ENCODE results near the gene VLDLR.

Gene VLDLR

DNA sequence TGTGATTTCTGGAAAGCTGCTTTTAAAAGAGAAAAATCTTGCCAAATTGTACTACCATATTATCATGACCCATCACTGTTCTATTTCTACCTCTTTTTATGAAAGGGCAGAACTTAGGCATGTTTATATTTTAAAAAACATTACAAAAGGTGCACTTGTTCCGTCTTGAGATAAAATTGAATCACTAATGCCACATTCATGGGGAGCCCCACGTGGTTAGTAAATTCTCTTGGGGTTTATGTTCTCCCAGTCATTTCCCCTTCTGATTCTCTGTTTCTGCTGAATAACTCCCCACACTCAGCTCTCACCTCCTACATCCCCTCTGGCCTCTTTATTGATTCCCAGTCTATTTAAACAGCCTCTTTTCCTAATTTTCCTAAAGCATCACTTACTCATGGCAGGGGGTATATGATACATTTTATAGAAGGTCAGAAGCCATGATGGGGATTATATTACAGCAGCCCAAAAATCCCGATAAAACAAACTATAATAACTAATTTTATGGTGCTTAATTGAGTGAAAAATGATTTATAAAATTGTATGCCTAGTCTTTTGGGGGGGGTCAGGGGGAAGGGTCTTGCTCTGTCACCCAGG, 19.7 kb upstream of the VLDLR start:
- Histone ChIP-seq H3K27me3 (ENCODE audit: control insufficient read depth in 1 of 2, insufficient read depth in 2 of 2, low read length in 2 of 2) (no peaks in the 10 kb centered on the region), H3K9me3 (ENCODE audit: control insufficient read depth in 2 of 2, low read length in 2 of 2) (no peaks in the 10 kb centered on the region), H3K9ac (ENCODE audit: low read length in 2 of 2) (no peak overlapping the region), H3K27ac (ENCODE audit: low read length) (no peak overlapping the region), H3K4me1 (ENCODE audit: control insufficient read depth, insufficient read depth, low read length) (no peaks in the 10 kb centered on the region), H3K36me3 (ENCODE audit: control insufficient read depth in 2 of 2, insufficient read depth in 2 of 2, low read length in 2 of 2) (no peaks in the 10 kb centered on the region), H3K4me3 (ENCODE audit: low read length in 2 of 2) (no peak overlapping the region)

DNA sequence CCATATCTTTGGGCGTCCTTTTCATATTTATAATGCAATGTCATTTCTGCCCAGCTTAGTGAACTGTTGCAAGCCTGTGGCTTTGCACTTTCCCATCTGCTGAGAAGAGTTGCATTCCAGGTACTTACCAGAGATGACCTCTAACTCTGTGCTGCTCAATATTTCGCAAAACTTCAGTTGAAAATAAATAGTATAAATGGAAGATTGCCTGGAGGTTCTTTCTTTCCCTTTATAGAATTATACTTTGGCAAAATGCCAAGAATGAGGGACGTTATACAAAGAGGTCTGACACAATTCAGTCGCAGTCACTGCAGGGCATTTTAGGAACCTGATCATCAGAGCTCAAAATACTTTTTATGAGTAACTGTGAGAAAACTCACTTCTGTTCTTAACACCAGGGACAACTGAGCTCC, 18.9 kb upstream of the VLDLR start:
- Histone ChIP-seq H3K4me3 (ENCODE audit: low read length in 2 of 2) (no peak overlapping the region), H3K36me3 (ENCODE audit: control insufficient read depth in 2 of 2, insufficient read depth in 2 of 2, low read length in 2 of 2) (no peaks in the 10 kb centered on the region), H3K27ac (ENCODE audit: low read length) (no peak overlapping the region), H3K4me1 (ENCODE audit: control insufficient read depth, insufficient read depth, low read length) (no peaks in the 10 kb centered on the region), H3K9me3 (ENCODE audit: control insufficient read depth in 2 of 2, low read length in 2 of 2) (no peaks in the 10 kb centered on the region), H3K9ac (ENCODE audit: low read length in 2 of 2) (no peak overlapping the region), H3K27me3 (ENCODE audit: control insufficient read depth in 1 of 2, insufficient read depth in 2 of 2, low read length in 2 of 2) (no peaks in the 10 kb centered on the region)

DNA sequence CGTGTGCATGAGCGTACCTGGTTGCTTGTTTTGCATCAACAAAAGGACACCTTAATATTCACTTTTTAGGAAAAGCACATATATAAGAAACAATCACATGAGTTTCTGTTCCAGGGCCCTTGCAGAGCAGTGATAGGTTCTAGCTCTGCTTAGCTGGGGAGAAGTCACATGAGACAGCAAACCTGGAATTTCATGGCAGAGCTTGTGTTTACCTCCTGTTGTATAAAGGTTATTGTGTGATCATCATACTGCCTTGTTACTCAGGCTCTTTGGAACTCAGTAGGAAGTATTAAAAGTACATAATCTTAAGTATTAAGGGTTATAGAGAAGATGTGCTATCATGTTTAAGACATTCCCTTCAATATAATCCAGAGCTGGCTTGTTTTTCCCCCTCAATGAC, 18.0 kb upstream of the VLDLR start:
- no peak overlapping the region for H3K9ac ChIP-seq (ENCODE audit: low read length in 2 of 2)
- no peaks in the 10 kb centered on the region for H3K4me1 ChIP-seq (ENCODE audit: control insufficient read depth, insufficient read depth, low read length)
- H3K27me3 ChIP-seq (ENCODE audit: control insufficient read depth in 1 of 2, insufficient read depth in 2 of 2, low read length in 2 of 2) = no peaks in the 10 kb centered on the region
- no peak overlapping the region for H3K4me3 ChIP-seq (ENCODE audit: low read length in 2 of 2)
- no peaks in the 10 kb centered on the region for H3K9me3 ChIP-seq (ENCODE audit: control insufficient read depth in 2 of 2, low read length in 2 of 2)
- H3K36me3 ChIP-seq (ENCODE audit: control insufficient read depth in 2 of 2, insufficient read depth in 2 of 2, low read length in 2 of 2) = no peaks in the 10 kb centered on the region
- H3K27ac ChIP-seq (ENCODE audit: low read length) = no peak overlapping the region

DNA sequence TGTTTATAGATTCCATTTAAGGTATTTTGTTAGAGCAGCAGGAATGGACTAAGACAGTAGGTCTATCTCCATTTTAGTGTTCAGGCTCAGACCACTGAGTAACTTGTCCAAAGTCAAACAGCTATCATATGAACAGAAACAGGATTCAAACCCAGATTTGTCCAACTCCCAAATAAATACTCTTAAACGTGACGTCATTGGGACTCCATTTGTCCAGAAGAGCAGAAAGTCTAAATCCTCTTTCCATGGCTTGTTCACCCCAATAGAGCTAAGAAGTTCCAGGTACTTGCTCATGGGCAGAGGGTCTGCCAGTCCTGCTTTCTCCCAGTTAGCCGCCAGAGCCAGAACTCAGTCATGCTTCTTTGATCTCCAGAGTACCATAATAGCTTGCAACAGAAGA, 16.3 kb upstream of the VLDLR start:
- H3K36me3 ChIP-seq (ENCODE audit: control insufficient read depth in 2 of 2, insufficient read depth in 2 of 2, low read length in 2 of 2) = no peaks in the 10 kb centered on the region
- no peak overlapping the region for H3K4me3 ChIP-seq (ENCODE audit: low read length in 2 of 2)
- no peaks in the 10 kb centered on the region for H3K4me1 ChIP-seq (ENCODE audit: control insufficient read depth, insufficient read depth, low read length)
- no peak overlapping the region for H3K9ac ChIP-seq (ENCODE audit: low read length in 2 of 2)
- no peaks in the 10 kb centered on the region for H3K27me3 ChIP-seq (ENCODE audit: control insufficient read depth in 1 of 2, insufficient read depth in 2 of 2, low read length in 2 of 2)
- no peaks in the 10 kb centered on the region for H3K9me3 ChIP-seq (ENCODE audit: control insufficient read depth in 2 of 2, low read length in 2 of 2)
- H3K27ac ChIP-seq (ENCODE audit: low read length) = no peak overlapping the region

DNA sequence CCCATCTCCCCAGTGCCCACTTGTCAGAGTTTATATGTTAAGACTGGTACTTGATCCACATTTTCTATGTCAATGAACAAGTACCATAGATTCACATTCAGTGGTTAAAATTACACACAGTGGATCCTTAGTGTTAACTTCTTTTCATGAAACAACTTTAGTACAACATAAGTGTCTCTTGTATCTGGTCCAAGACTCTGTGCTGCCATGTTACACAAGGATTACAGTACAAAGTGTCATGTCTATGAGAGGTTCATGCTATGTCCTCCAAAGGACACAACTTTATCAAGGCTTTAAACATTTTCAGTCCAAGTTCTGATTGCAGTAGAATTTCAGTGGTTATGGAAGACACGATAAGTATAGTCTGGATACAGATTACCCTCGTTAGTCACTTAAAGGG, 13.3 kb upstream of the VLDLR start:
- Histone ChIP-seq H3K27me3 (ENCODE audit: control insufficient read depth in 1 of 2, insufficient read depth in 2 of 2, low read length in 2 of 2) (no peaks in the 10 kb centered on the region), H3K27ac (ENCODE audit: low read length) (no peak overlapping the region), H3K9ac (ENCODE audit: low read length in 2 of 2) (no peak overlapping the region), H3K9me3 (ENCODE audit: control insufficient read depth in 2 of 2, low read length in 2 of 2) (no peaks in the 10 kb centered on the region), H3K36me3 (ENCODE audit: control insufficient read depth in 2 of 2, insufficient read depth in 2 of 2, low read length in 2 of 2) (no peaks in the 10 kb centered on the region), H3K4me1 (ENCODE audit: control insufficient read depth, insufficient read depth, low read length) (no peaks in the 10 kb centered on the region), H3K4me3 (ENCODE audit: low read length in 2 of 2) (no peak overlapping the region)

DNA sequence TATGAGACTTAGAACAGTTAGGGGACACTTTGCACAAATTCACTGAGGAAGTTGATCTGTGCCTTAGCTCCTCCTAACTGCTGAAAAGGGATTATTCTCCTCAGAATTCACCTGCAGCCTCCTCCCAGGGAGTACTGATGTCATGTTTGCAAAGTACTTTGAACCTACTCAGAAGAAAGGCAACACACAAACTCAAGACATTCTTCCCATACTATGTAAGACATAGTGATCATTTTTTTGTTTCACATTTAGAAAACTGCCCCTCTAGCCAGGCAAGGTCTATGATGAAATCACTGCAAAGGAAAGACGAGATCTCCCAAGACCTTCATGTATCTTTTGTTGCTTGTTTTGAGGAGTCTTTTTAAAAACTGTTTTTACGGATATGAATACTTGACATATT, 10.6 kb upstream of the VLDLR start:
- no peak overlapping the region for H3K4me3 ChIP-seq (ENCODE audit: low read length in 2 of 2)
- H3K9me3 ChIP-seq (ENCODE audit: control insufficient read depth in 2 of 2, low read length in 2 of 2) = no peaks in the 10 kb centered on the region
- H3K9ac ChIP-seq (ENCODE audit: low read length in 2 of 2) = no peak overlapping the region
- H3K27me3 ChIP-seq (ENCODE audit: control insufficient read depth in 1 of 2, insufficient read depth in 2 of 2, low read length in 2 of 2) = no peaks in the 10 kb centered on the region
- no peak overlapping the region for H3K27ac ChIP-seq (ENCODE audit: low read length)
- no peaks in the 10 kb centered on the region for H3K36me3 ChIP-seq (ENCODE audit: control insufficient read depth in 2 of 2, insufficient read depth in 2 of 2, low read length in 2 of 2)
- no peaks in the 10 kb centered on the region for H3K4me1 ChIP-seq (ENCODE audit: control insufficient read depth, insufficient read depth, low read length)

DNA sequence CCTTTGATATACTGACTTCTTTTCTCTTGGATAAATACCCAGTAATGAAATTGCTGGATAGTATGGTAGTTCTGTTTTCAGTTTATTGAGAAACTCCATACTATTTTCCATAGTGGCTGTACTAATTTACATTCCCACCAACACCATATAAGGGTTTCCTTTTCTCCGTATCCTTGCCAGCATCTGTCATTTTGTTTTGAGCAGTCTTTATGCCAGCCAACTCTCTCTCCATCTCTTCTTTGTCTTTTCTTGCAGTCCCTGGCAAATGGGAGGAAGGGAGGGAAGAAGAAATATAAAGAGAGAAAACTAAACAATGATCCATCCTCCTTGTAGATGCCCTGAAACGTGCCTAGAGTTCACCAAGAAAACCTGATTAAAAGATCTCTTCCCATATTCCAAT, 9.6 kb upstream of the VLDLR start:
- no peak overlapping the region for H3K9ac ChIP-seq (ENCODE audit: low read length in 2 of 2)
- H3K4me3 ChIP-seq (ENCODE audit: low read length in 2 of 2) = no peak overlapping the region

DNA sequence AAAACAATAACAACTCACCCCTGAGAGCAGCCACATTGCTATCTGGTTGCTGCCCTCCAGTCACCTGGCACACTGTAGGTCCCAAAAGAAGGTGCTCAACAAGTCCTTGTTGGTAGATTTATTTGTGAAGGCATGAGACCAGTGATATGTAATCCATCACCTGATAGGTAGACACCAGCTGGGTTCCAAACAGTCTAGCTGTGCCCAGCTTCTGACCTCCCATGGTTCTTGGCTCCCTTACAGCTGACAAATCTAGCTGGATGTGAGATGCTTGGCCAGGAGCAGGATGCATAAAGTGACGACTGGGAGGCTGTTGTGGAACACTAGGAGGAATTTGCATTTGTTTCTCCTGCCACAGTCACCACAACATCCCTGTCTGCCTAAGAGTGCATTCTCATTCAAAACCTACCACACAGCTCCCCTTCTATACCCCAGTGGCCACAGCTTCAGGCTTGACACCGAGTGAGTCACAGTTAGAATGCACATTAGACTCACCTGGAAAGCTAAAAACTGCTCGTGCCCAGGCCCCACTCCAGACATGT, 7.8 kb upstream of the VLDLR start:
- H3K4me3 ChIP-seq (ENCODE audit: low read length in 2 of 2) = no peak overlapping the region
- H3K9ac ChIP-seq (ENCODE audit: low read length in 2 of 2) = no peak overlapping the region
- H3K27ac ChIP-seq (ENCODE audit: low read length) = no peak overlapping the region
- H3K36me3 ChIP-seq (ENCODE audit: control insufficient read depth in 2 of 2, insufficient read depth in 2 of 2, low read length in 2 of 2) = no peaks in the 10 kb centered on the region
- no peaks in the 10 kb centered on the region for H3K9me3 ChIP-seq (ENCODE audit: control insufficient read depth in 2 of 2, low read length in 2 of 2)
- no peaks in the 10 kb centered on the region for H3K27me3 ChIP-seq (ENCODE audit: control insufficient read depth in 1 of 2, insufficient read depth in 2 of 2, low read length in 2 of 2)
- no peaks in the 10 kb centered on the region for H3K4me1 ChIP-seq (ENCODE audit: control insufficient read depth, insufficient read depth, low read length)

More for the DNA sequence above, 9.6 kb upstream of the VLDLR start:
- Histone ChIP-seq H3K9me3 (ENCODE audit: control insufficient read depth in 2 of 2, low read length in 2 of 2) (no peaks in the 10 kb centered on the region), H3K4me1 (ENCODE audit: control insufficient read depth, insufficient read depth, low read length) (no peaks in the 10 kb centered on the region), H3K36me3 (ENCODE audit: control insufficient read depth in 2 of 2, insufficient read depth in 2 of 2, low read length in 2 of 2) (no peaks in the 10 kb centered on the region), H3K27me3 (ENCODE audit: control insufficient read depth in 1 of 2, insufficient read depth in 2 of 2, low read length in 2 of 2) (no peaks in the 10 kb centered on the region), H3K27ac (ENCODE audit: low read length) (no peak overlapping the region)

DNA sequence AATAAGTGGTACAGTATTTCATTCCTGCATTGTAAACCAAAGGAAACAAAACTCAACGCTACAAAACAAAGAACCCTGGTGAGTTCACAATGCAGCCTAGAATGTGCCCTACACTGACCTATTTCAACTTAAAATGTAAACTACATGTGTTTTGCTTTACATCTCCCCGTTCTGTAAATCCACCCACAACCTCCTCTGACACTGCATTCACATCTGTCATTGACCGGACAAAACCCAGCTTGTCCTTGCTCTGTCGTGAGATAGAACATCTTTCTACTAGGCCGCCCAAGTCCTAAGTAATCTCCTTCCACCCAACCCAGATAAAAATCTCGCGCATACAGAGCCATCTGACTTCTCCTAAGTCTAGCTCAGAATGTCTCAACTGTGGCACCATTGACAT, 6.1 kb upstream of the VLDLR start:
- Histone ChIP-seq H3K36me3 (ENCODE audit: control insufficient read depth in 2 of 2, insufficient read depth in 2 of 2, low read length in 2 of 2) (no peaks in the 10 kb centered on the region), H3K4me1 (ENCODE audit: control insufficient read depth, insufficient read depth, low read length) (no peaks in the 10 kb centered on the region), H3K27me3 (ENCODE audit: control insufficient read depth in 1 of 2, insufficient read depth in 2 of 2, low read length in 2 of 2) (no peaks in the 10 kb centered on the region), H3K4me3 (ENCODE audit: low read length in 2 of 2) (no peak overlapping the region), H3K27ac (ENCODE audit: low read length) (no peak overlapping the region), H3K9me3 (ENCODE audit: control insufficient read depth in 2 of 2, low read length in 2 of 2) (no peaks in the 10 kb centered on the region), H3K9ac (ENCODE audit: low read length in 2 of 2) (no peak overlapping the region)

DNA sequence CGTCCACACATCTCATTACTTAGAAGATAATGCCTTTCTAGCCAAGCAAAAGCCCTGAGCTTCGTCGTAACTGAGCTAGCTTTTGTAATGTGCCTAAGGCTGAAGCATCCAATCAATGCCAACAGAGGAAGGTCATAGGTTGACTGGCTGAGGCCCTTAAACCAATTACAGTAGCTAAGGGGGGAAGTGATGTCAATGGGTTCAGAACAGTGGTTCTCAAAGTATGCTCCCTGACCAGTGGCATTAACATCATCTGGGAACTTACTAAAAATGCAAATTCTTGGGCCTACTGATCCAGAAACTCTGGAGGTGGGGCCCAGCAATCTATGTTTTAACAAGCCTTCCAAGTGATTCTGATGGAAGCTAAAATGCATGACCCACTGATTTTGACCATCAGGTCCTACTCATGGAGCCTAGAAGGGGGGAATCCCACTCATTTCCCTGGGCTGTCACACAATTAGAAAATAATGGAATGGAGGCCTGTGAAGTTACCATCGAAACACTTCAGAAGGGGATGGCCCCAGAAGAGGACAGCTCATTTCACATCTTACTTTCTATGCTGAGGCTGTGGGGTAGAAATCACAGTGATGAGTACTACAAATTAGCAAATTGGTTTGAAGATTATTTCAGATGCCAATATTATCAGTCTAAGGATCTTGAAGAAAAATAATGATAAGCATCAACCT, 4.8 kb upstream of the VLDLR start:
- Histone ChIP-seq H3K9ac (ENCODE audit: low read length in 2 of 2) (no peak overlapping the region), H3K4me1 (ENCODE audit: control insufficient read depth, insufficient read depth, low read length) (peaks cover 4% of the 10 kb centered on the region), H3K4me3 (ENCODE audit: low read length in 2 of 2) (no peak overlapping the region), H3K27ac (ENCODE audit: low read length) (no peak overlapping the region), H3K27me3 (ENCODE audit: control insufficient read depth in 1 of 2, insufficient read depth in 2 of 2, low read length in 2 of 2) (no peaks in the 10 kb centered on the region), H3K36me3 (ENCODE audit: control insufficient read depth in 2 of 2, insufficient read depth in 2 of 2, low read length in 2 of 2) (no peaks in the 10 kb centered on the region), H3K9me3 (ENCODE audit: control insufficient read depth in 2 of 2, low read length in 2 of 2) (no peaks in the 10 kb centered on the region)

DNA sequence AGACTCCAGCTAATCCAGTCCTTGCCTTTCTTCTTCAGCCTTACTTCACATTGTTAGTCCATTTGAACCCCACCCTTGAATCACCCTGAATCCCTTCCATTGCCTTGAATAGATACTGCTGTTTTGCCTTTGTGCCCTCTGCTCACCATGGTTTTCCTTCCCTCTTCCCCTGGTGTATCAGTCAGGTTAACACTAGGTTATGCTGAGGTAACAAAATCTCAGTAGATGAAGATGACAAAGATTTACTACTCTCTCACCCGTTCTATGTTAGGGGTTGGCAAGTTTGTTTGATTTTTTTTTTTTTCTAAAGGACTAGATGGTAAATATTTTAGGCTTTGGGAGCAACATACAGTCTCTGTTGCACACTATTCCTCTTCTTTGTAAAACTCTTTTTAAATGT, 3.3 kb upstream of the VLDLR start:
- Histone ChIP-seq H3K9me3 (ENCODE audit: control insufficient read depth in 2 of 2, low read length in 2 of 2) (no peaks in the 10 kb centered on the region), H3K27me3 (ENCODE audit: control insufficient read depth in 1 of 2, insufficient read depth in 2 of 2, low read length in 2 of 2) (no peaks in the 10 kb centered on the region), H3K4me1 (ENCODE audit: control insufficient read depth, insufficient read depth, low read length) (peaks cover 8% of the 10 kb centered on the region), H3K4me3 (ENCODE audit: low read length in 2 of 2) (no peak overlapping the region), H3K36me3 (ENCODE audit: control insufficient read depth in 2 of 2, insufficient read depth in 2 of 2, low read length in 2 of 2) (no peaks in the 10 kb centered on the region), H3K9ac (ENCODE audit: low read length in 2 of 2) (no peak overlapping the region), H3K27ac (ENCODE audit: low read length) (no peak overlapping the region)

Measured in stomach smooth muscle (tissue), 2 donors.